Endothelial cell of umbilical vein (primary cell): ENCODE results near the gene TRPM3. TPM values are rescaled to one million over a fixed set of nuclear protein-coding genes. Genes with fewer than 3 reads are reported as not detected.

Experiments
- BruUV-seq: library from RNA; stranded (reverse); fragments of 400-500 nt; replicated peaks from 2 replicates; lab custom pipeline; 2021; lab: Mats Ljungman, UMichigan
- CTCF ChIA-PET: fragments of 300-600, 350-600 bp; sonication (Branson Sonifier 250); formaldehyde crosslinking; loops from one replicate; lab custom pipeline; 2021; ENCODE audit warnings: antibody characterized with exemption, inconsistent platforms; lab: Charles Lee
- POLR2A ChIA-PET: fragments of 300-600, 350-600 bp; sonication (Branson Sonifier 250); formaldehyde crosslinking; loops from one replicate; lab custom pipeline; 2021; ENCODE audit warnings: antibody characterized with exemption, inconsistent platforms; lab: Charles Lee
- DNase-seq: peaks from one replicate; pipeline ENCODE4 v3.0.0-alpha.2; 2011; ENCODE audit warnings: low read depth, low spot score
- FAIRE-seq: peaks from 2 replicates; lab custom pipeline; 2011; peaks lifted over from hg19 to GRCh38; lab: Jason Lieb, UNC
- H2AFZ ChIP-seq: 2 replicates; pipeline ENCODE4 v1.6.0; 2012; ENCODE audit warnings: low read depth, low read length, control low read depth, inconsistent platforms
- H3K27ac ChIP-seq: 2 replicates; pipeline ENCODE4 v1.5.1; 2011; ENCODE audit warnings: low read depth, mild to moderate bottlenecking, control low read depth, low read length, moderate library complexity; ENCODE audit not compliant: insufficient read depth
- H3K27me3 ChIP-seq, 2 experiments: 2 replicates each; pipeline versions ENCODE4 v1.6.0 to v1.6.1; 2011; ENCODE audit warnings: low read length in 2 of 2, mixed read lengths in 1 of 2; ENCODE audit not compliant: control insufficient read depth in 2 of 2, insufficient read depth in 2 of 2
- H3K36me3 ChIP-seq, 2 experiments: 2 replicates in 1 of 2; 3 replicates in 1 of 2; pipeline ENCODE4 v1.5.1; 2011; ENCODE audit warnings: low read length in 2 of 2, mild to moderate bottlenecking in 1 of 2, moderate library complexity in 1 of 2; ENCODE audit not compliant: control insufficient read depth in 2 of 2, insufficient read depth in 2 of 2; ENCODE audit errors: extremely low read depth in 1 of 2
- H3K4me1 ChIP-seq: 3 replicates; pipeline ENCODE4 v1.5.1; 2011; ENCODE audit warnings: mild to moderate bottlenecking, low read length; ENCODE audit not compliant: control insufficient read depth, insufficient read depth; ENCODE audit errors: extremely low read depth
- H3K4me2 ChIP-seq: 2 replicates; pipeline ENCODE4 v1.6.1; 2011; ENCODE audit warnings: low read length, control low read depth, mixed read lengths; ENCODE audit not compliant: insufficient read depth
- H3K4me3 ChIP-seq, 3 experiments: fragments of 200-600 bp in 1 of 3; sonication (generic), shearing (Covaris generic) in 1 of 3; replicated peaks in 1 of 3; 2 replicates each; pipeline ENCODE4 v1.5.1; 2011 to 2016; ENCODE audit warnings: control low read depth in 3 of 3, low read length in 3 of 3, mild to moderate bottlenecking in 2 of 3, inconsistent platforms in 1 of 3, low read depth in 1 of 3, moderate library complexity in 1 of 3; ENCODE audit not compliant: insufficient read depth in 1 of 3
- H3K79me2 ChIP-seq: 2 replicates; pipeline ENCODE4 v1.6.0; 2012; ENCODE audit warnings: low read length, inconsistent platforms; ENCODE audit not compliant: control insufficient read depth, insufficient read depth
- H3K9ac ChIP-seq: replicated peaks from 2 replicates; pipeline ENCODE3; 2011; ENCODE audit warnings: low read length, control low read depth; ENCODE audit not compliant: insufficient read depth; ENCODE audit errors: extremely low read depth
- H3K9me1 ChIP-seq: replicated peaks from 3 replicates; pipeline ENCODE4 v1.6.0; 2011; ENCODE audit warnings: mild to moderate bottlenecking, low read length; ENCODE audit not compliant: control insufficient read depth, insufficient read depth; ENCODE audit errors: extremely low read depth
- H3K9me3 ChIP-seq: replicated peaks from 2 replicates; pipeline ENCODE4 v1.5.1; 2012; ENCODE audit warnings: low read length, inconsistent platforms; ENCODE audit not compliant: control insufficient read depth, insufficient read depth
- H4K20me1 ChIP-seq: replicated peaks from 2 replicates; pipeline ENCODE3; 2011; ENCODE audit warnings: mild to moderate bottlenecking, low read length; ENCODE audit not compliant: control insufficient read depth, insufficient read depth; ENCODE audit errors: extremely low read depth
- EZH2 ChIP-seq: IDR thresholded peaks from 2 replicates; pipeline ENCODE4 v1.6.1; 2012; ENCODE audit warnings: borderline replicate concordance, low read depth, mild to moderate bottlenecking, moderate library complexity, low read length, inconsistent platforms; ENCODE audit not compliant: severe bottlenecking
- FOS ChIP-seq: IDR thresholded peaks from 2 replicates; pipeline ENCODE4 v1.6.1; 2011; ENCODE audit warnings: mild to moderate bottlenecking, low read length, moderate library complexity, borderline replicate concordance; ENCODE audit not compliant: insufficient read depth
- GATA2 ChIP-seq: IDR thresholded peaks from 2 replicates; pipeline ENCODE4 v1.7.0; 2011; ENCODE audit warnings: low read depth, mild to moderate bottlenecking, moderate library complexity, mixed read lengths, low read length; ENCODE audit not compliant: insufficient read length, insufficient read depth
- JUN ChIP-seq: IDR thresholded peaks from 2 replicates; pipeline ENCODE4 v1.6.1; 2011; ENCODE audit warnings: borderline replicate concordance, low read depth; ENCODE audit not compliant: insufficient read length, insufficient read depth
- MYC ChIP-seq: IDR thresholded peaks from one replicate; pipeline ENCODE4 v1.6.1; 2011; ENCODE audit warnings: mild to moderate bottlenecking, low read depth, low read length
- POLR2A ChIP-seq: IDR thresholded peaks from 2 replicates; pipeline ENCODE4 v1.6.1; 2012; ENCODE audit warnings: low read depth, mild to moderate bottlenecking, control low read depth, low read length
- POLR2AphosphoS5 ChIP-seq: IDR thresholded peaks from 2 replicates; pipeline ENCODE4 v1.6.1; 2012; ENCODE audit warnings: low read depth, mild to moderate bottlenecking, control low read depth, low read length, moderate library complexity; ENCODE audit not compliant: insufficient read depth
- dilution Hi-C: fragments of 300-500 bp; cut with MboI; formaldehyde crosslinking; loops from one replicate; pipeline ENCODE4 v1.15.0; 2019; ENCODE audit warnings: low sequenced_read_pairs; ENCODE audit not compliant: extremely low pct_ligation_motif_present
- intact Hi-C: fragments of 100-400 bp; cut with micrococcal nuclease; formaldehyde crosslinking; loops from one replicate; pipeline ENCODE4 v1.10.0; 2022
- polyA plus RNA-seq, 4 experiments: library from polyadenylated mRNA; depleted of rRNA in 3 of 4; stranded (reverse) in 3 of 4; unstranded in 1 of 4; fragments of >200 nt; gene quantifications; 2 replicates each; pipeline versions ENCODE4 v1.2.1 to v1.2.3, GENCODE V29; 2011 to 2012; ENCODE audit warnings: missing spikeins in 1 of 4
- total RNA-seq: library from RNA; stranded (reverse); gene quantifications from 2 replicates; pipeline ENCODE4 v1.2.3, GENCODE V29; 2021
- TF ChIP-seq, protein P1 (sequence below): IDR thresholded peaks from 2 replicates; pipeline ENCODE4 v1.6.1; 2011; ENCODE audit not compliant: insufficient read depth, insufficient read length
- TF ChIP-seq, protein P2 (sequence below), 2 donors: IDR thresholded peaks; 1 replicate in 1 of 2; 2 replicates in 1 of 2; pipeline ENCODE4 v1.5.1; 2011; ENCODE audit warnings: low read length in 2 of 2, mild to moderate bottlenecking in 2 of 2, moderate library complexity in 2 of 2, control low read depth in 1 of 2, inconsistent platforms in 1 of 2, low read depth in 1 of 2; ENCODE audit not compliant: insufficient read depth in 1 of 2; ENCODE audit errors: extremely low read depth in 1 of 2

The TRPM3 gene
- total and polyA plus RNA-seq, 2 donors (not counting 3 experiments of a cell fraction or from before 2014, with no cell fraction given) = 0.17 to 0.33 TPM

DNA sequence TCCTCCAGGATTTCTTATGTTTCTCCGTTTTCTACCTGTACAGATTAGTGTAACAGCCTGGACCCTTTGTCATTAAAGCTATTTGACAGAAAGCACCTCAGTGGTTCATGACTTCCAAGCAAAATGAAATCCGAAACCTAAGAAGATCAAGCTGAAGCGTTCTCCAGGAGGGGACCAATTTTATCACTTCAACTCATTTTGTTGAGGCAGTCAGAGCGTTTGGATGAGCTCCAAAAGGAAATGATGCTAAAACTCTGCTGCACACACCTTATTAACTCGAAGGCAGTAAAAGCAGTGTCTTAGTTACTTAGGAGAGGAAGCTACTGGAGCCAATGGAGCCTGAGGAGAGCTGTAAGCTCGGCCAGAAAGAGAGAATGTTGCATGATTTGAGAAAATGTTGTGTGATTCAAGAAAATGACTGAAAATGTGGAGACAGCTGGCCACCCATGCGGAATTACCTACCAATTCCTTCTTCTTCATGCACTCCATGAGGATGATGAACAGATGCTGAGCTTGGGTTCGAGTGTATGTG lies 360.2 kb downstream of the TRPM3 start:
- BruUV-seq = no TSS peak
- H3K27ac ChIP-seq = no peak overlapping the region
- H3K27me3 ChIP-seq = no peaks in the 10 kb centered on the region
- no peak for DNase-seq
- H3K9me1 ChIP-seq = no peaks in the 10 kb centered on the region
- no peak for FAIRE-seq
- no peak overlapping the region for H2AFZ ChIP-seq
- TF ChIP-seq EZH2 (no peak), GATA2 (no peak), POLR2AphosphoS5 (no peak), POLR2A (no peak), FOS (no peak), JUN (no peak), MYC (no peak)
- TF ChIP-seq, protein P1, sequence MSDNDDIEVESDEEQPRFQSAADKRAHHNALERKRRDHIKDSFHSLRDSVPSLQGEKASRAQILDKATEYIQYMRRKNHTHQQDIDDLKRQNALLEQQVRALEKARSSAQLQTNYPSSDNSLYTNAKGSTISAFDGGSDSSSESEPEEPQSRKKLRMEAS = no peak
- TF ChIP-seq, protein P2, sequence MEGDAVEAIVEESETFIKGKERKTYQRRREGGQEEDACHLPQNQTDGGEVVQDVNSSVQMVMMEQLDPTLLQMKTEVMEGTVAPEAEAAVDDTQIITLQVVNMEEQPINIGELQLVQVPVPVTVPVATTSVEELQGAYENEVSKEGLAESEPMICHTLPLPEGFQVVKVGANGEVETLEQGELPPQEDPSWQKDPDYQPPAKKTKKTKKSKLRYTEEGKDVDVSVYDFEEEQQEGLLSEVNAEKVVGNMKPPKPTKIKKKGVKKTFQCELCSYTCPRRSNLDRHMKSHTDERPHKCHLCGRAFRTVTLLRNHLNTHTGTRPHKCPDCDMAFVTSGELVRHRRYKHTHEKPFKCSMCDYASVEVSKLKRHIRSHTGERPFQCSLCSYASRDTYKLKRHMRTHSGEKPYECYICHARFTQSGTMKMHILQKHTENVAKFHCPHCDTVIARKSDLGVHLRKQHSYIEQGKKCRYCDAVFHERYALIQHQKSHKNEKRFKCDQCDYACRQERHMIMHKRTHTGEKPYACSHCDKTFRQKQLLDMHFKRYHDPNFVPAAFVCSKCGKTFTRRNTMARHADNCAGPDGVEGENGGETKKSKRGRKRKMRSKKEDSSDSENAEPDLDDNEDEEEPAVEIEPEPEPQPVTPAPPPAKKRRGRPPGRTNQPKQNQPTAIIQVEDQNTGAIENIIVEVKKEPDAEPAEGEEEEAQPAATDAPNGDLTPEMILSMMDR (IDR thresholded peaks at IDR 0.05; ENCODE audit: extremely low read depth in 1 of 2, insufficient read depth in 1 of 2, low read depth in 1 of 2, low read length in 2 of 2) = no peak
- dilution Hi-C loops = no loop called here
- no peaks in the 10 kb centered on the region for H3K36me3 ChIP-seq
- H3K4me3 ChIP-seq = no peak overlapping the region
- POLR2A ChIA-PET = no interaction called here
- no peak overlapping the region for H3K9ac ChIP-seq
- no peaks in the 10 kb centered on the region for H4K20me1 ChIP-seq
- H3K4me2 ChIP-seq = no peak overlapping the region
- intact Hi-C loops = no loop called here
- CTCF ChIA-PET = interaction anchor here (1.5 kb wide), 1 partner anchor 10 kb away, joined by 5 read pairs; no protein-coding TSS in a partner anchor
- H3K79me2 ChIP-seq = no peaks in the 10 kb centered on the region
- no peaks in the 10 kb centered on the region for H3K4me1 ChIP-seq
- H3K9me3 ChIP-seq = no peaks in the 10 kb centered on the region
